Dedifferentiated amniotic fluid mesenchymal stem cell (primary cell): ENCODE data around the gene LMF2.

Source experiments
- DNase-seq: peaks from one replicate; pipeline ENCODE4 v3.0.0-alpha.2; 2016; ENCODE audit errors: extremely low spot score

Gene LMF2

DNA sequence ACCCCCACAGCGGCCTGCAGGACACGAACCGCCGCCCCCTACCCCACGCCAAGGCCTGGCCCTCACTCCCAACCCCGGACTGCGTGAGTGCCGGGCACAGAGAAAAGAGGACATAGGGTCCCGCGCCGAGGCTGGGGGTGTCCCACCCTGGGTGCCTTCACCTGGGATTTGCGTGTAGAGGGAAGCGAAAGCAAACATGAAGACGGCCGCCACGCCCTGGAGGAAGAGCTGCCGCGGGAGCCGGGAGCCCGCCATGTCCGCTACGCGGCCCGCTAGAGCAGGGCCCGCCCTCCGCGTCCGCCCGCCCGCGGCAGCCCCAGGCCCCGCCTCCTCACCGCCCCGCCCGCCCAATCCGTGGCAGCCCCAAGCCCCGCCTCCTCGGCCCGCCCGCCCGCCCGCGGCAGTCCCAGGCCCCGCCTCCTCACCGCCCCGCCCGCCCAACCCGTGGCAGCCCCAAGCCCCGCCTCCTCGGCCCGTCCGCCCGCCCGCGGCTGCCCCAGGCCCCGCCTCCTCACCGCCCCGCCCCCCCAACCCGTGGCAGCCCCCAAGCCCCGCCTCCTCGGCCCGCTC, at the start of gene LMF2:
LMF2 (minus strand) TSS at position 282 of the 570 bp plus-strand sequence; CDS start at position 255, 27 bp downstream.
- no peak for DNase-seq

GRCh38 chr22:50556703-50557102, 49.2 kb upstream of the LMF2 start:
- DNase-seq: no peak

GRCh38 chr22:50553310-50553709, 45.8 kb upstream of the LMF2 start:
- no peak for DNase-seq

- DNase-seq: no peak
These were observed 43.8 kb upstream of the LMF2 start for GRCh38 chr22:50551160-50551752.

GRCh38 chr22:50550395-50550794, 42.9 kb upstream of the LMF2 start:
- DNase-seq: no peak

DNA sequence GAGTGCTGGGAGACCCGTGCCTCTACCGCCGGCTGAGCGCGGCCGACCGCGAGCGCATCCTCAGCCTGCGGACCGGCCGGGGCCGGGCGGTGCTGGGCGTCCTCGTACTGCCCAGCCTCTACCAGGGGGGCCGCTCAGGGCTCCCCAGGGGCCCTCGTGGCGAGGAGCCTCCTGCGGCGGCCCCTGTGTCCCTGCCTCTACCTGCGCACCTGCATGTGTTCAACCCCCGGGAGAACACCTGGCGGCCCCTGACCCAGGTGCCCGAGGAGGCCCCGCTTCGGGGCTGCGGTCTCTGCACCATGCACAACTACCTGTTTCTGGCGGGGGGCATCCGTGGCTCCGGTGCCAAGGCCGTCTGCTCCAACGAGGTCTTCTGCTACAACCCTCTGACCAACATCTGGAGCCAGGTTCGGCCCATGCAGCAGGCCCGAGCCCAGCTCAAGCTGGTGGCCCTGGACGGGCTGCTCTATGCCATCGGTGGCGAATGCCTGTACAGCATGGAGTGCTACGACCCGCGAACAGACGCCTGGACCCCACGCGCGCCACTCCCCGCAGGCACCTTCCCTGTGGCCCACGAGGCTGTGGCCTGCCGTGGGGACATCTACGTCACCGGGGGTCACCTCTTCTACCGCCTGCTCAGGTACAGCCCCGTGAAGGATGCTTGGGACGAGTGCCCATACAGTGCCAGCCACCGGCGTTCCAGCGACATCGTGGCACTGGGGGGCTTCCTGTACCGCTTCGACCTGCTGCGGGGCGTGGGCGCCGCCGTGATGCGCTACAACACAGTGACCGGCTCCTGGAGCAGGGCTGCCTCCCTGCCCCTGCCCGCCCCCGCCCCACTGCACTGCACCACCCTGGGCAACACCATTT, 41.7 kb upstream of the LMF2 start:
- DNase-seq: no peak

GRCh38 chr22:50548040-50548920, 40.8 kb upstream of the LMF2 start:
- no peak for DNase-seq

GRCh38 chr22:50547263-50547985, 39.9 kb upstream of the LMF2 start:
- DNase-seq: no peak

- no peak for DNase-seq
These were observed 39.1 kb upstream of the LMF2 start for GRCh38 chr22:50546326-50547262.

DNA sequence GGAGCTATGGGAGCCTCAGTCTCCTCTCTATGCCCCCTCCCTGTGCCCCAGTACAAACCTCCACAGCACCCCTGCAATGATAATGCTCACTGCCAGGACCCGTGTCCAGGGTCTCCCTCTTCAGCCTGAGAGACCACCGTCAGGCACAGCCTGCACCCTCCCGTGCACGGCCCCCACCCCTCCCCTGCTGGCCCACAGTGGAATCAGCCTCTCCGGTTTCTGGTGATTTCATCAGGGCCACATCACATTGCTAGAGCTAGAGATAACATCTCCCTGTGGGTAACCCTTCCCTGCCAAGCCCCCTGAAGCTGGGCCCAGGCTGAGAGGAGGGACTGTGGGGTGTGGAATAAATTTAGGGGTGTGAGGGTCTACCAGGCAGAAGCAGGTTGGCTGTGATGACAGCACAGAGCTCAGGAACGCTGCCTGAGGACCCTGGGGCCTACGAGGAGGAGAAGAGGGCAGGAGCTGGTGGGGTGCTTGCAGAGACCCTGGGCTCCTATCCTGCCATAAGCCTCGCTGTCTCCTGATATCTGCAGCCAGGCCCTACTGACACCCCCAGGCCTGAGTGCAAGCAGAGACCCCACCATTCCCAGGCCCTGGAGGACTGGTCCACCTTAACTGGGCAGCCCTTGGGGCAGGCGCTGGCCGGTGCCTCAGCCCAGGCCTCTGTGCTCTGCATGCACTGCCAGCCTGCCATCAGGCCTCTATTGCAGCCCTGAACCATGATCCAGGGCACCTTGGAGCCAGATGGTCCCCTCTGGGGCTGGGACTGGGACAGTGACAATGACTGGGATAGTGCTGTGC, 38.2 kb upstream of the LMF2 start, which contains the start of gene KLHDC7B:
KLHDC7B (plus strand) TSS at position 378 of the 804 bp plus-strand sequence; CDS start at position 723, 345 bp downstream.
- peak; percentile 89 for DNase-seq

DNA sequence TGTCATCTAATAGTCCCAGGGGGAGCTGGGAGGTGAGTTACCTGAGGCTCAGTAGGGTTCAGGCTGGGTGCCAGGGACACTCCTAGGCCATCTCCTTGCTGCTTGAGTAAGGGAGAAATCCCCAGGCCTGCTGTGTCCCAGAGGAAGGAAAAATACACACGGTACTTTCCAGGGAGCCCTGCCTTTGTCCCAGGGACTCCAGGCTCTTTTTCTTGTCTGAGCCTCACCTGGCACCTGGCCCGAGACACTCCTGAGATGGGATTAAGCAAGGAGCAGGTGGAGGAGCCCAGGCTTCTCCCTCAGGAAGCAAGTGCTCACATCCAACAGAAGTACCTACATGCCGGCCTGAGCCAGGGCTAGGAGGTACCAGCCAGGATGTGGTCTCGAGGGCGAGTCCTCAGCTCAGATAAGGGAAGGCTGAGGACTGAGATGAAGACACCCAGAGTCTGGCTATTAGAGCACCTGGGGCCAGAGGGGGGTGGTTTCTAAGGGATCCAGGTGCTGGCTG, 37.3 kb upstream of the LMF2 start:
- DNase-seq: no peak

DNA sequence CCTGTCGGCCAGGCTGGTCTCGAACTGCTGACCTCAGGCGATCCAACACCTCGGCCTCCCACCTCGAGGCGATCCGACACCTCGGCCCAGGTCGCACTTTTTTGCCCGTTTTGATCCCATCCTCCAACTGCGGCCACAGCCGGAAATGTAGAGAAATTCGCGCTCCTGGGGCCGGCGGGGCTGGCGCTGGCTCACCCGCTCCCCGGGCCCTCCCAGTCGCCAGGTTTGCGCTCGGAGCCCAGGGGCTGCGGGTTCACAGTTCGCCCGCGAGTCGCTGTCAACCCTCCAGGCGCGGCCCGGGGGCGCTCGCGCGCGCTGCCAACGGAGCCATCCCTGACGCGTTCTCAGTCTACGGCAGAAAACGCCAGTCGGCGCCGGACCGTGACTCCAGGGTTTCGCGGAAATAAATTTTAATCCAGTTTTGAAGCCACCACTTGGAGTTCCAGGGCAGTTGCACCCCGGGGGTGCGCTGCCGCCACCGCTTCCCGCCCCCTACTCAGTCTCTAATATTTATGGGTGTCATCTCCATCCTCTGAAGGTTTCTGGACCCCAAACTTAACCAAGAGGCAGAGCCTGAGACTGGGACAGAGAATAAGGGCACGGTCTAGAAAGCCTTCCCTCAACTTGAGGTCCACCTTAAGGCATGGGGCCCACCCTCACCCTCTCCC, 36.7 kb upstream of the LMF2 start:
- DNase-seq: no peak

DNA sequence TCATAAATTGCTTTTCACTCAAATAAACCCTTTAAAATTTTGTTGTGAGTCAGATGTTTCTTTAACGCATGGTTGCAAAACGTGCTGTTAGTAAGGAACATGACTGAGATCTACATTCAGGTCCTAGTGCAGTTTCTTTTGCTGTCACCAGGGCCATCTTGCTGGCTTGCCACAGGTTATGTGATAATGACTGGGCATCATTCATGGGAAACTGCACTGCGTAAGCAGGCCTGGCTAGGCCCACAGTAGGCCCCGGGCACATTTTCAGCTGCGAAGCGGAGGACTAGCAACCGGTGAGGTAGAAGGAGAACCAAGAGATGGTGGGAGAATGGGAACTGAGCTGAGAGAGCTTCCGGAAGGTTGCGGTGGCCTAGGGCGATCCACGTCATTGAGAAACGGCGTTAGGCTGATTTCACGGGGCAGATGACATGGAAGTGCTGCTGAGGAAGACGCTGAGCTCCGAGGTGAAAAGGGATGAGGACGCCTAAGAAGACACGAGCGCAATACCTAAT, 35.0 kb upstream of the LMF2 start:
- DNase-seq: no peak

DNA sequence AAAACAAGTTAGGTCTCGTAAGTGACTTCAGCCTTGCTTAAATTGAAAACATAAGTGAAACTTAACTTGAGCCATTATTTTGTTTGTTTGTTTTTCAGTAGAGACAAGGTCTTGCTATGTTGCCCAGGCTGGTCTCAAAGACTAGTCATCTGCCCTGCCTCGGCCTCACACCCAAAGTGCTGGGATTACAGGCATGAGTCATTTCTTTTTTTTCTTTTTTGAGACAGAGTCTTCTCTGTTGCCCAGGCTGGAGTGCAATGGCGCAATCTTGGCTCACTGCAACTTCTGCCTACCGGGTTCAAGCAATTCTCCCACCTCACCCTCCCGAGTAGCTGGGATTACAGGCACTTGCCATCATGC, 34.1 kb upstream of the LMF2 start:
- peak; percentile 90 for DNase-seq

DNA sequence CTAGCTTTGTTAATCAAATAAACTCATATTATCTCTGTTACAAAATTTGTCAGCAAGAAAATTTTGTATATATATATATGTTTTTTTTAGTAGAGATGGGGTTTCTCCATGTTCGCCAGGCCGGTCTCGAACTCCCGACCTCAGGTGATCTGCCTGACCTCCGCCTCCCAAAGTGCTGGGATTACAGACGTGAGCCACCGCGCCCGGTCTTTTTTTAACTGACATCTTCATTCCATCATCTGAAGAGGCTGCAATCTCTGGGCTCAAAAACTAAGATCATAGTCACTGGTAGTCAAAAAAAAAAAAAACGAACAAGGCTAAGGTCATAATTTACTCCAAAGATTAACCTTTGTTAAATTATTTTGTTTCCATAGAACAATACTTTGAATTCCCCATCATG, 32.9 kb upstream of the LMF2 start:
- no peak for DNase-seq

DNA sequence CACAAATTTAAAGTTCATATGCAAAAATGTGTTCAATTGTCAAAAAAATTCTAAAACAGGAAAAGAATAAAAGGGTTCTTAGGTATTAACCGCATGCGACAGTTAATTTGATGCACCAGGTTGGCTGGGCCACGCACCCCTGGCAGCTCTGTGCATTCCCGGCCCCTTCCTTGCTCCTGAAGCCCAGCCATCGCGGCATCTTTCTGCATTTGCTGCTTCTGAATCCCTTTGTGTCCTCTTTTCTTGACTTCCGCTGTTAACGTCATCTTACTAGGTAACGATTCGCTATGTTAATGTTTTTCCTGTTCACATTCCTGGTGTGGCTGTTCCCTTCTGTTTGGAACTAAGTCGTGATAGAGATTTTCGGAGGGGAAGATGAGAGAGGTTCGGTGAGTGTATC, 30.3 kb upstream of the LMF2 start:
- no peak for DNase-seq

- no peak for DNase-seq
These were observed 28.7 kb upstream of the LMF2 start for GRCh38 chr22:50536226-50536625.

DNA sequence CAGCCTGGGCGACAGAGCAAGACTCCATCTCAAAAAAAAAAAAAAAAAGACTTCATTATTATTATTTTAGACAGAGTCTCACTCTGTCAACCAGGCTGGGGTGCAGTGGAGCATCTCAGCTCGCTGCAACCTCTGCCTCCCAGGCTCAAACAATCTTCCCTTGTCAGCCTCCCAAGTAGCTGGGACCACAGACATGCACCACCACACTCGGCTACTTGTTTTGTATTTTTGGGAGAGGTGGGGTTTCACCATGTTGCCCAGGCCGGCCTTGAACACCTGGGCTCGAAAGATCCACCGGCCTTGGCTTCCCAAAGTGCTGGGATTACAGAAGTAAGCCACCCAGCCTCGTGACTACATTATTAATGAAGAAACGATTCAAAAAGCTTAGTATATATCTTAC, 27.6 kb upstream of the LMF2 start:
- DNase-seq: no peak
